ENCODE measurements around the gene CHD1L.

GRCh38 chr1:147235822-147236221, 6.7 kb upstream of the CHD1L start:
- no peak for TF ChIP-seq CTCF (conservative IDR thresholded peaks at IDR 0.05; ENCODE audit: low read depth, low read length)
- TF ChIP-seq EZH2 (IDR thresholded peaks at IDR 0.05; ENCODE audit: low read length, unreplicated experiment): no peak

Measured in PC-3 (cell line).